SK-N-SH treated with all-trans-retinoic acid at 6 μM for 48 hours (cell line): ENCODE data around the gene CTDSP2.

ENCODE experiments used
- ARNTL ChIP-seq: fragments of 450-650 bp; formaldehyde crosslinking; IDR thresholded peaks from 2 replicates; pipeline ENCODE4 v1.5.0; 2020; ENCODE audit warnings: low read depth, mild to moderate bottlenecking, moderate library complexity, borderline replicate concordance
- CREB5 ChIP-seq: fragments of 250-450 bp; sonication (Bioruptor Pico); IDR thresholded peaks from 2 replicates; pipeline ENCODE4 v1.5.1; 2020; ENCODE audit warnings: low read depth, mild to moderate bottlenecking, moderate library complexity
- CSRNP3 ChIP-seq: fragments of 250-450 bp; sonication (Bioruptor Pico); IDR thresholded peaks from 2 replicates; pipeline ENCODE4 v1.5.1; 2021; ENCODE audit warnings: mild to moderate bottlenecking, moderate library complexity
- GLIS3 ChIP-seq: fragments of 250-450 bp; sonication (Bioruptor Pico); IDR thresholded peaks from 2 replicates; pipeline ENCODE4 v1.5.0; 2020; ENCODE audit warnings: mild to moderate bottlenecking, moderate library complexity
- OSR1 ChIP-seq: fragments of 250-450 bp; sonication (Bioruptor Pico); IDR thresholded peaks from 2 replicates; pipeline ENCODE4 v1.8.0; 2022; ENCODE audit warnings: moderate library complexity, mild to moderate bottlenecking, inconsistent platforms
- PATZ1 ChIP-seq: fragments of 250-450 bp; sonication (Bioruptor Pico); IDR thresholded peaks from 2 replicates; pipeline ENCODE4 v1.8.0; 2020; ENCODE audit warnings: mild to moderate bottlenecking, moderate library complexity, borderline replicate concordance
- RARB ChIP-seq: fragments of 250-450 bp; sonication (Bioruptor Pico); IDR thresholded peaks from 2 replicates; pipeline ENCODE4 v1.8.0; 2021; ENCODE audit warnings: mild to moderate bottlenecking, moderate library complexity
- SNAI2 ChIP-seq: fragments of 250-450 bp; sonication (Bioruptor Pico); IDR thresholded peaks from 2 replicates; pipeline ENCODE4 v1.5.0; 2020; ENCODE audit warnings: mild to moderate bottlenecking, moderate library complexity
- TOX ChIP-seq: fragments of 250-450 bp; sonication (Bioruptor Pico); IDR thresholded peaks from 2 replicates; pipeline ENCODE4 v1.8.0; 2021; ENCODE audit warnings: mild to moderate bottlenecking, moderate library complexity, borderline replicate concordance
- ZFP3 ChIP-seq: fragments of 250-450 bp; sonication (Bioruptor Pico); IDR thresholded peaks from 2 replicates; pipeline ENCODE4 v1.5.0; 2020; ENCODE audit warnings: mild to moderate bottlenecking, moderate library complexity
- ZNF70 ChIP-seq: fragments of 450-650 bp; formaldehyde crosslinking; IDR thresholded peaks from 2 replicates; pipeline ENCODE4 v1.5.0; 2020; ENCODE audit warnings: mild to moderate bottlenecking, moderate library complexity

- TF ChIP-seq PATZ1 (CRISPR knock-in tag) = no peak
- TF ChIP-seq RARB (CRISPR knock-in tag) = no peak
- TF ChIP-seq SNAI2 (CRISPR knock-in tag) = no peak
- no peak for TF ChIP-seq CREB5 (CRISPR knock-in tag)
- no peak for TF ChIP-seq ARNTL (CRISPR knock-in tag)
- TF ChIP-seq GLIS3 = no peak
- TF ChIP-seq ZNF70 (CRISPR knock-in tag) = no peak
- no peak for TF ChIP-seq OSR1 (CRISPR knock-in tag)
- no peak for TF ChIP-seq TOX (CRISPR knock-in tag)
- no peak for TF ChIP-seq ZFP3
- no peak for TF ChIP-seq CSRNP3
Observed at GRCh38 chr12:57846285-57846576, 298 bp downstream of the CTDSP2 start.
